HG03135 (cell line): Measurements from ENCODE around the gene SLC35C1.
"Not testable (repeated sequence)": the region's sequence is repeated elsewhere in the genome, so short reads cannot be mapped to it uniquely, and the experiment has no call there.

Experiments
- ATAC-seq: cut with Tn5 transposase; IDR thresholded peaks from one replicate; pipeline ENCODE4 v1.9.1; 2021; ENCODE audit warnings: mild to moderate bottlenecking, moderate library complexity; ENCODE audit not compliant: unreplicated experiment

SLC35C1 gene

GRCh38 chr11:45786272-45786671 lies 18.7 kb upstream of the SLC35C1 start:
- ATAC-seq: no peak

GRCh38 chr11:45788887-45789286 lies 16.1 kb upstream of the SLC35C1 start:
- ATAC-seq: no peak

- no peak for ATAC-seq
These were observed 13.4 kb upstream of the SLC35C1 start for GRCh38 chr11:45791524-45791923.

GRCh38 chr11:45794169-45794568 lies 10.8 kb upstream of the SLC35C1 start:
- no peak for ATAC-seq

- ATAC-seq: no peak
These were observed 9.6 kb upstream of the SLC35C1 start for GRCh38 chr11:45795379-45795778.

- ATAC-seq: no peak
These were observed 8.5 kb upstream of the SLC35C1 start for GRCh38 chr11:45796461-45796861.

- no peak for ATAC-seq
These were observed 6.0 kb upstream of the SLC35C1 start for GRCh38 chr11:45798793-45799441.

- ATAC-seq: no peak
These were observed 5.4 kb upstream of the SLC35C1 start for GRCh38 chr11:45799562-45799961.

GRCh38 chr11:45800261-45800660 lies 4.7 kb upstream of the SLC35C1 start:
- no peak for ATAC-seq

GRCh38 chr11:45801723-45802315 lies 3.1 kb upstream of the SLC35C1 start:
- no peak for ATAC-seq

GRCh38 chr11:45802531-45803317 lies 2.2 kb upstream of the SLC35C1 start:
- ATAC-seq: no peak

GRCh38 chr11:45803971-45804760 lies 783 bp upstream of the SLC35C1 start:
- peak; percentile 28 for ATAC-seq

- ATAC-seq: peak; percentile 23
These were observed 539 bp downstream of the SLC35C1 start for GRCh38 chr11:45805305-45806071.

GRCh38 chr11:45806072-45806933 lies 1.4 kb downstream of the SLC35C1 start:
- ATAC-seq: no peak

- ATAC-seq: no peak
These were observed 2.2 kb downstream of the SLC35C1 start for GRCh38 chr11:45806937-45807791.

- no peak for ATAC-seq
These were observed 2.9 kb downstream of the SLC35C1 start for GRCh38 chr11:45807792-45808238.

GRCh38 chr11:45808427-45808826 lies 3.5 kb downstream of the SLC35C1 start:
- not testable (repeated sequence) for ATAC-seq
